GM12878 (cell line): ENCODE data around the gene AKNA.

Source experiments
- CREM ChIP-seq: IDR thresholded peaks from 2 replicates; pipeline ENCODE4 v1.6.1; 2014; ENCODE audit warnings: antibody characterized with exemption, low read depth
- FOXM1 ChIP-seq: IDR thresholded peaks from 2 replicates; pipeline ENCODE4 v1.6.1; 2012; ENCODE audit warnings: low read depth, mild to moderate bottlenecking, inconsistent platforms, low read length, moderate library complexity
- NR2C1 ChIP-seq: fragments of 450-650 bp; IDR thresholded peaks from 2 replicates; pipeline ENCODE4 v1.6.1; 2017; ENCODE audit warnings: antibody characterized with exemption, mild to moderate bottlenecking, moderate library complexity
- POLR2A ChIP-seq: IDR thresholded peaks from 2 replicates; pipeline ENCODE4 v1.6.1; 2011; ENCODE audit warnings: low read depth, mild to moderate bottlenecking, low read length
- SIN3A ChIP-seq: IDR thresholded peaks from 2 replicates; pipeline ENCODE4 v1.6.1; 2012; ENCODE audit warnings: low read depth, low read length, improper control_type of control experiment
- SP1 ChIP-seq: IDR thresholded peaks from one replicate; pipeline ENCODE4 v1.6.1; 2011; ENCODE audit warnings: low read depth, low read length
- SRF ChIP-seq, 2 experiments: IDR thresholded peaks; 2 replicates each; pipeline ENCODE4 v1.6.1; 2011; ENCODE audit warnings: low read depth in 2 of 2, low read length in 2 of 2, mild to moderate bottlenecking in 1 of 2, moderate library complexity in 1 of 2
- TAF1 ChIP-seq: IDR thresholded peaks from 2 replicates; pipeline ENCODE4 v1.6.1; 2011; ENCODE audit warnings: mild to moderate bottlenecking, low read depth, low read length, borderline replicate concordance

- TF ChIP-seq SP1 (no peak), CREM (no peak), SRF (IDR thresholded peaks at IDR 0.05; ENCODE audit: low read depth in 2 of 2, low read length in 2 of 2) (no peak), FOXM1 (no peak), POLR2A (no peak), NR2C1 (no peak), TAF1 (no peak), SIN3A (no peak)
These were observed 44.7 kb upstream of the AKNA start for GRCh38 chr9:114432323-114433067.
